Endodermal cell (in vitro differentiated cells): Measurements from ENCODE around the gene TNNT2. TPM values are rescaled to one million over a fixed set of nuclear protein-coding genes. Genes with fewer than 3 reads are reported as not detected.

Experiments used
- DNase-seq: peaks from one replicate; pipeline ENCODE4 v3.0.0-alpha.2; 2017
- H3K27ac ChIP-seq: 2 replicates; pipeline ENCODE4 v1.5.1; 2013; ENCODE audit warnings: mild to moderate bottlenecking, low read depth, low read length, moderate library complexity
- H3K27me3 ChIP-seq: 2 replicates; pipeline ENCODE4 v1.6.1; 2013; ENCODE audit warnings: mild to moderate bottlenecking, low read length, moderate library complexity; ENCODE audit not compliant: insufficient read depth, control insufficient read depth, poor library complexity, severe bottlenecking
- H3K36me3 ChIP-seq: 2 replicates; pipeline ENCODE4 v1.7.0; 2013; ENCODE audit warnings: mild to moderate bottlenecking, low read length, moderate library complexity; ENCODE audit not compliant: control insufficient read depth, insufficient read depth
- H3K4me1 ChIP-seq: one replicate; pipeline ENCODE4 v1.7.0; 2013; ENCODE audit warnings: low read length; ENCODE audit not compliant: control insufficient read depth, insufficient read depth
- H3K4me3 ChIP-seq: 2 replicates; pipeline ENCODE4 v1.5.1; 2013; ENCODE audit warnings: mild to moderate bottlenecking, low read length, moderate library complexity
- H3K9ac ChIP-seq: 2 replicates; pipeline ENCODE4 v1.6.1; 2013; ENCODE audit warnings: mild to moderate bottlenecking, low read length, moderate library complexity; ENCODE audit not compliant: poor library complexity, severe bottlenecking; ENCODE audit errors: extremely low read depth
- H3K9me3 ChIP-seq: 2 replicates; pipeline ENCODE4 v1.6.1; 2013; ENCODE audit warnings: mild to moderate bottlenecking, low read length, moderate library complexity; ENCODE audit not compliant: control insufficient read depth
- H3K27ac Mint-ChIP-seq: 2 replicates; pipeline ENCODE4 v1.8.0; 2020; ENCODE audit warnings: mixed read lengths
- H3K27me3 Mint-ChIP-seq: 2 replicates; pipeline ENCODE4 v1.8.0; 2021; ENCODE audit warnings: mild to moderate bottlenecking, mixed read lengths; ENCODE audit not compliant: insufficient read depth
- H3K36me3 Mint-ChIP-seq: 2 replicates; pipeline ENCODE4 v1.8.0; 2020; ENCODE audit warnings: low read depth, mixed read lengths
- H3K4me1 Mint-ChIP-seq: 2 replicates; pipeline ENCODE4 v1.8.0; 2020; ENCODE audit warnings: mixed read lengths
- H3K4me3 Mint-ChIP-seq: 2 replicates; pipeline ENCODE4 v1.8.0; 2020; ENCODE audit warnings: mild to moderate bottlenecking, moderate library complexity, mixed read lengths
- H3K9me3 Mint-ChIP-seq: 2 replicates; pipeline ENCODE4 v1.8.0; 2020; ENCODE audit warnings: mild to moderate bottlenecking, mixed read lengths
- WGBS, 2 experiments: methylation state at CpG; one replicate each; pipeline versions ENCODE4 v1.1.5 to v1.1.7; 2013; ENCODE audit warnings: missing lambda C conversion rate in 2 of 2, mixed read lengths in 1 of 2; ENCODE audit not compliant: insufficient coverage in 1 of 2, insufficient read length in 1 of 2; 5-methylcytosine and 5-hydroxymethylcytosine counted together
- total RNA-seq, 2 donors: library from RNA; stranded (reverse); fragmentation: NEBNext Ultra II Directional in 1 of 2; extraction: Animal tissue kit (Norgen Biotek cat#: 25700) in 1 of 2; gene quantifications; 2 replicates in 1 of 2; 3 replicates in 1 of 2; pipeline ENCODE4 v1.2.1, GENCODE V29; 2021
- TF ChIP-seq, protein P1 (sequence below): fragments of 200-600 bp; sonication (generic); conservative IDR thresholded peaks from 2 replicates; pipeline ENCODE4 v1.5.0; 2021; ENCODE audit warnings: antibody characterized with exemption, mild to moderate bottlenecking

Gene TNNT2
- total RNA-seq, 2 donors from 2014 or later, result 0.35 to 0.88 TPM

DNA sequence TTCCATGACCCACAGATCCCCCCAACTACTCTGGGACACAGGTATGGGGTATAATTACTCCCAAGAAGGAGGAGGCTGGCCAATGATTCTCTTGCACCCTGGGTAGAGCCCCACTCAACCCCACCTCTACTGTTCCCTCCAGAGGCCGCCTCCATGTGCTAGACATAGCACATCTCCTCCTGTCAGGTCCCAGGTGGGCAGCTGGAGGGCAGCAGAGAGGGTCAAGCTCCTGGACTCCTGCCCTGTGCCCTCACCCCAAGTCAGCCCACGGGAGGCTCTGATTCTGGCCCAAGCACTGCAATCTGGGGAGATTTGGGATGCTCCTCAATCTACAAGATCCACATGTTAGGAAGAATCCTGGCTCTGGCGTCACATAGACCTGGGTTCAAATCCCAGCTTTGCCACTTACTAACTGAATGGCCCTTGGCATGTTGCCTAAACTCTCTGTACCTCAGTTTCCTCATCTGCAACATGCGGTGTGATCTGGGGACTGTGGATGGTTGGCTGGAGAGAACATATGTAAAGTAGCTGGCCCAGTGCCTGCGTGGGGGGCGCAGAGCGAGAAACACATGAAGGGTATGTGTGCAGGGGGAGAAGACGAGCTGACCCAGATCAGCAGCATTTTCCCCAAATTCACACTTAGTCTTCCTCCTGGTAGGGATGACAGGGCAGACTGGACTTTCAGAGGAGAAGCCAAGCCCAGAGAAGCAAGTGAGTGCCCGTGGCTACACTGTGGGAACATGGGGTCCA is 23.2 kb downstream of the TNNT2 start:
- H3K27me3 Mint-ChIP-seq, result no peaks in the 10 kb centered on the region

GRCh38 chr1:201353186-201353940 is 24.1 kb downstream of the TNNT2 start:
- Histone ChIP-seq H3K27ac (no peak overlapping the region), H3K9ac (no peak overlapping the region), H3K27me3 (no peaks in the 10 kb centered on the region), H3K9me3 (no peaks in the 10 kb centered on the region), H3K36me3 (no peaks in the 10 kb centered on the region), H3K4me3 (no peak overlapping the region), H3K4me1 (no peaks in the 10 kb centered on the region)
- peak; percentile 60 for DNase-seq
- TF ChIP-seq, protein P1, sequence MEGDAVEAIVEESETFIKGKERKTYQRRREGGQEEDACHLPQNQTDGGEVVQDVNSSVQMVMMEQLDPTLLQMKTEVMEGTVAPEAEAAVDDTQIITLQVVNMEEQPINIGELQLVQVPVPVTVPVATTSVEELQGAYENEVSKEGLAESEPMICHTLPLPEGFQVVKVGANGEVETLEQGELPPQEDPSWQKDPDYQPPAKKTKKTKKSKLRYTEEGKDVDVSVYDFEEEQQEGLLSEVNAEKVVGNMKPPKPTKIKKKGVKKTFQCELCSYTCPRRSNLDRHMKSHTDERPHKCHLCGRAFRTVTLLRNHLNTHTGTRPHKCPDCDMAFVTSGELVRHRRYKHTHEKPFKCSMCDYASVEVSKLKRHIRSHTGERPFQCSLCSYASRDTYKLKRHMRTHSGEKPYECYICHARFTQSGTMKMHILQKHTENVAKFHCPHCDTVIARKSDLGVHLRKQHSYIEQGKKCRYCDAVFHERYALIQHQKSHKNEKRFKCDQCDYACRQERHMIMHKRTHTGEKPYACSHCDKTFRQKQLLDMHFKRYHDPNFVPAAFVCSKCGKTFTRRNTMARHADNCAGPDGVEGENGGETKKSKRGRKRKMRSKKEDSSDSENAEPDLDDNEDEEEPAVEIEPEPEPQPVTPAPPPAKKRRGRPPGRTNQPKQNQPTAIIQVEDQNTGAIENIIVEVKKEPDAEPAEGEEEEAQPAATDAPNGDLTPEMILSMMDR, result no peak
- Mint-ChIP-seq H3K36me3 (no peaks in the 10 kb centered on the region), H3K9me3 (no peaks in the 10 kb centered on the region), H3K4me3 (no peak overlapping the region), H3K27ac (no peak overlapping the region), H3K4me1 (no peaks in the 10 kb centered on the region), H3K27me3 (no peaks in the 10 kb centered on the region)
- WGBS, 2 experiments, result 87 to 89% methylated on average over 10 to 13 of the region's 13 CpGs

More for the DNA sequence above, 23.2 kb downstream of the TNNT2 start:
- Histone ChIP-seq H3K9me3 (no peaks in the 10 kb centered on the region), H3K36me3 (no peaks in the 10 kb centered on the region), H3K27ac (no peak overlapping the region), H3K9ac (no peak overlapping the region), H3K4me3 (no peak overlapping the region), H3K27me3 (no peaks in the 10 kb centered on the region), H3K4me1 (no peaks in the 10 kb centered on the region)
- Mint-ChIP-seq H3K27ac (no peak overlapping the region), H3K4me1 (no peaks in the 10 kb centered on the region), H3K4me3 (no peak overlapping the region), H3K9me3 (no peaks in the 10 kb centered on the region), H3K36me3 (no peaks in the 10 kb centered on the region)
- TF ChIP-seq, protein P1, result peak; percentile 40
- 91 to 95% methylated on average over 6 to 9 of the region's 9 CpGs for WGBS, 2 experiments
- peak; percentile 40 for DNase-seq

DNA sequence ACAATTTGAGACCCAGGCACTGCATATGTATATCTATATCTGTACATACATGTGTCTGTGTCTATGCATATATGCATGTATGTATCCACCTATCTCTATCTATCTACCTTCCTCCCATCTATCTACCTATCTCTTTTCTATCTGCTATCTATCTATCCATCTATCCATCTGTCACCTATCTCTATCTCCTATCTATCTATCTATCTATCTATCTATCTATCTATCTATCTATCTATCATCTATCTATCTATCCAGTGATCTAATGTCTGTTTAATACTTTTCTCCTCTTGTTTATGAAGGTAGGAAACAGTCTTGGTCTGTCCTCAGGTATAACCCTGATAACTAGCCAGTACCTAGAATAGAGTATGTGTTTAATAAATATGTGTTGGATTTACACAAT is 25.9 kb downstream of the TNNT2 start:
- H3K9ac ChIP-seq, result no peak overlapping the region
- H3K36me3 Mint-ChIP-seq, result no peaks in the 10 kb centered on the region
- DNase-seq, result no peak
- H3K9me3 ChIP-seq, result no peaks in the 10 kb centered on the region
- no peaks in the 10 kb centered on the region for H3K36me3 ChIP-seq
- TF ChIP-seq, protein P1, result no peak
- no peaks in the 10 kb centered on the region for H3K27me3 Mint-ChIP-seq
- no peaks in the 10 kb centered on the region for H3K9me3 Mint-ChIP-seq
- no peak overlapping the region for H3K4me3 Mint-ChIP-seq
- H3K27ac ChIP-seq, result no peak overlapping the region
- H3K4me1 ChIP-seq, result no peaks in the 10 kb centered on the region
- no peak overlapping the region for H3K27ac Mint-ChIP-seq
- H3K4me1 Mint-ChIP-seq, result peaks cover 1% of the 10 kb centered on the region
- H3K27me3 ChIP-seq, result no peaks in the 10 kb centered on the region
- no peak overlapping the region for H3K4me3 ChIP-seq
